Breast epithelium (tissue), 3 donors: ENCODE data around the gene LUZP1.

Experiments used
- POLR2A ChIP-seq: fragments of 450-650 bp; IDR thresholded peaks from one replicate; pipeline ENCODE4 v1.6.1; 2016; ENCODE audit warnings: antibody characterized with exemption, mild to moderate bottlenecking, moderate library complexity
- TF ChIP-seq, protein P1 (sequence below), 3 donors: fragments of 450-650 bp; IDR thresholded peaks; one replicate each; pipeline ENCODE4 v1.5.1; 2016 to 2017; ENCODE audit warnings: antibody characterized with exemption in 3 of 3, mild to moderate bottlenecking in 3 of 3, moderate library complexity in 3 of 3

DNA sequence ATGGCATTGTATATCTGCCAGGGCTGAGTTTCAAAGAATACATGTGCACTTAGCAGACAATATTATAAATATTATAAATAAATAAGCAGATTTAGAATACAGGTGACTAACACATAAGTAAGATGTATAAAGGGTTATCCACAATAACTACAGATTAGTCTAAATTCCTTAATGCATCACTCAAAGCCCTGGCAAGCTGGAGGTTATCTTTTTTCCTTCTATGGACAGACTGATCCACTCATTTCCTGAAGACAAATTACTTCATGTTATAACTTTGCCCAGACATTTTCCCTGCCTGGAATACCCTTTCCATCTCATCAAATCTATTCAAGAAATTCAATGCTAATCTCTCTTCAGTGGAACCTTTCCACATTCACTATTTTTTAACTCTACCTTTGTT, 38.8 kb downstream of the LUZP1 start:
- TF ChIP-seq, protein P1, sequence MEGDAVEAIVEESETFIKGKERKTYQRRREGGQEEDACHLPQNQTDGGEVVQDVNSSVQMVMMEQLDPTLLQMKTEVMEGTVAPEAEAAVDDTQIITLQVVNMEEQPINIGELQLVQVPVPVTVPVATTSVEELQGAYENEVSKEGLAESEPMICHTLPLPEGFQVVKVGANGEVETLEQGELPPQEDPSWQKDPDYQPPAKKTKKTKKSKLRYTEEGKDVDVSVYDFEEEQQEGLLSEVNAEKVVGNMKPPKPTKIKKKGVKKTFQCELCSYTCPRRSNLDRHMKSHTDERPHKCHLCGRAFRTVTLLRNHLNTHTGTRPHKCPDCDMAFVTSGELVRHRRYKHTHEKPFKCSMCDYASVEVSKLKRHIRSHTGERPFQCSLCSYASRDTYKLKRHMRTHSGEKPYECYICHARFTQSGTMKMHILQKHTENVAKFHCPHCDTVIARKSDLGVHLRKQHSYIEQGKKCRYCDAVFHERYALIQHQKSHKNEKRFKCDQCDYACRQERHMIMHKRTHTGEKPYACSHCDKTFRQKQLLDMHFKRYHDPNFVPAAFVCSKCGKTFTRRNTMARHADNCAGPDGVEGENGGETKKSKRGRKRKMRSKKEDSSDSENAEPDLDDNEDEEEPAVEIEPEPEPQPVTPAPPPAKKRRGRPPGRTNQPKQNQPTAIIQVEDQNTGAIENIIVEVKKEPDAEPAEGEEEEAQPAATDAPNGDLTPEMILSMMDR (IDR thresholded peaks at IDR 0.05): no peak
- no peak for TF ChIP-seq POLR2A
